ENCODE measurements around the gene B4GALNT1. TPM values are rescaled to one million over a fixed set of nuclear protein-coding genes. Genes with fewer than 3 reads are reported as not detected.

The B4GALNT1 gene
- total RNA-seq, 1 experiment from 2014 or later = 4.2 TPM

- no peak for TF ChIP-seq CTCF (IDR thresholded peaks at IDR 0.05; ENCODE audit: insufficient read depth in 1 of 2, low read depth in 1 of 2, low read length in 1 of 2, severe bottlenecking in 1 of 2, unreplicated experiment in 1 of 2)
- H3K27me3 Mint-ChIP-seq (ENCODE audit: insufficient read depth, unreplicated experiment) = no peaks in the 10 kb centered on the region
- H3K9me3 ChIP-seq = no peaks in the 10 kb centered on the region
- POLR2A ChIA-PET = no interaction called here
- BruUV-seq (replicated peaks) = no TSS peak
- intact Hi-C loops (cut with micrococcal nuclease; ENCODE audit: unreplicated experiment) = no loop called here
- DNase-seq = no peak
- H3K27ac Mint-ChIP-seq (ENCODE audit: unreplicated experiment) = no peak overlapping the region
- H3K36me3 Mint-ChIP-seq (ENCODE audit: insufficient read depth, unreplicated experiment) = no peaks in the 10 kb centered on the region
- no peaks in the 10 kb centered on the region for H3K4me1 Mint-ChIP-seq (ENCODE audit: low read depth, unreplicated experiment)
- H3K27me3 ChIP-seq (replicated peaks; ENCODE audit: control insufficient read depth, insufficient read depth, low read length) = peaks cover under 1% of the 10 kb centered on the region; the same call in 1 of the 2 replicates
- no peak overlapping the region for H3K4me3 Mint-ChIP-seq (ENCODE audit: unreplicated experiment)
- no peaks in the 10 kb centered on the region for H3K36me3 ChIP-seq (ENCODE audit: control insufficient read depth, insufficient read depth, low read length)
- no peaks in the 10 kb centered on the region for H3K9me3 Mint-ChIP-seq (ENCODE audit: unreplicated experiment)
- H3K4me3 ChIP-seq (ENCODE audit: low read depth, low read length) = no peak overlapping the region
- H3K4me1 ChIP-seq = no peaks in the 10 kb centered on the region
- CTCF ChIA-PET = interaction anchor here (1.9 kb wide), 1 partner anchor 31 kb away, joined by 7 read pairs; no protein-coding TSS in a partner anchor
Measured at GRCh38 chr12:57614948-57615500, 18.0 kb downstream of the B4GALNT1 start.

- no TSS peak for BruUV-seq (replicated peaks)
- DNase-seq = peak; percentile 38 to 57
- Mint-ChIP-seq H3K4me3 (ENCODE audit: unreplicated experiment) (no peak overlapping the region), H3K27ac (ENCODE audit: unreplicated experiment) (no peak overlapping the region), H3K36me3 (ENCODE audit: insufficient read depth, unreplicated experiment) (no peaks in the 10 kb centered on the region), H3K4me1 (ENCODE audit: low read depth, unreplicated experiment) (no peaks in the 10 kb centered on the region), H3K9me3 (ENCODE audit: unreplicated experiment) (no peaks in the 10 kb centered on the region), H3K27me3 (ENCODE audit: insufficient read depth, unreplicated experiment) (no peaks in the 10 kb centered on the region)
- no peak overlapping the region for H3K4me3 ChIP-seq (ENCODE audit: low read depth, low read length)
- TF ChIP-seq CTCF (IDR thresholded peaks at IDR 0.05; ENCODE audit: insufficient read depth in 1 of 2, low read depth in 1 of 2, low read length in 1 of 2, severe bottlenecking in 1 of 2, unreplicated experiment in 1 of 2) = no peak
- ChIA-PET POLR2A (no interaction called here), CTCF (interaction anchor here (1.9 kb wide), 1 partner anchor 31 kb away, joined by 7 read pairs; no protein-coding TSS in a partner anchor)
- no peaks in the 10 kb centered on the region for H3K9me3 ChIP-seq
- intact Hi-C loops (cut with micrococcal nuclease; ENCODE audit: unreplicated experiment) = no loop called here
- H3K27me3 ChIP-seq (replicated peaks; ENCODE audit: control insufficient read depth, insufficient read depth, low read length) = no peaks in the 10 kb centered on the region
- no peaks in the 10 kb centered on the region for H3K4me1 ChIP-seq
- no peaks in the 10 kb centered on the region for H3K36me3 ChIP-seq (ENCODE audit: control insufficient read depth, insufficient read depth, low read length)
Measured at GRCh38 chr12:57614178-57614947, 18.6 kb downstream of the B4GALNT1 start.

- Histone ChIP-seq H3K9me3 (no peaks in the 10 kb centered on the region), H3K4me1 (no peaks in the 10 kb centered on the region), H3K4me3 (ENCODE audit: low read depth, low read length) (no peak overlapping the region), H3K36me3 (ENCODE audit: control insufficient read depth, insufficient read depth, low read length) (no peaks in the 10 kb centered on the region), H3K27me3 (replicated peaks; ENCODE audit: control insufficient read depth, insufficient read depth, low read length) (no peaks in the 10 kb centered on the region)
- Mint-ChIP-seq H3K9me3 (ENCODE audit: unreplicated experiment) (no peaks in the 10 kb centered on the region), H3K4me1 (ENCODE audit: low read depth, unreplicated experiment) (no peaks in the 10 kb centered on the region), H3K4me3 (ENCODE audit: unreplicated experiment) (no peak overlapping the region), H3K27me3 (ENCODE audit: insufficient read depth, unreplicated experiment) (no peaks in the 10 kb centered on the region), H3K27ac (ENCODE audit: unreplicated experiment) (no peak overlapping the region), H3K36me3 (ENCODE audit: insufficient read depth, unreplicated experiment) (no peaks in the 10 kb centered on the region)
- POLR2A ChIA-PET = no interaction called here
- DNase-seq = no peak
- no peak for TF ChIP-seq CTCF (IDR thresholded peaks at IDR 0.05; ENCODE audit: insufficient read depth in 1 of 2, low read depth in 1 of 2, low read length in 1 of 2, severe bottlenecking in 1 of 2, unreplicated experiment in 1 of 2)
- no TSS peak for BruUV-seq (replicated peaks)
- CTCF ChIA-PET = interaction anchor here (1.9 kb wide), 1 partner anchor 30 kb away, joined by 7 read pairs; no protein-coding TSS in a partner anchor
- intact Hi-C loops (cut with micrococcal nuclease; ENCODE audit: unreplicated experiment) = no loop called here
Measured at GRCh38 chr12:57613427-57614109, 19.4 kb downstream of the B4GALNT1 start.
